IMR-90 (cell line): ENCODE results near the gene RNF227.

Experiments used
- CEBPB ChIP-seq: IDR thresholded peaks from 2 replicates; pipeline ENCODE4 v1.6.1; 2012; ENCODE audit warnings: low read depth, low read length, improper control_type of control experiment
- CHD1 ChIP-seq: IDR thresholded peaks from 2 replicates; pipeline ENCODE4 v1.6.1; 2012; ENCODE audit warnings: low read depth, low read length, improper control_type of control experiment
- CTCF ChIP-seq: conservative IDR thresholded peaks from 2 replicates; pipeline ENCODE4 v1.5.1; 2012; ENCODE audit warnings: mild to moderate bottlenecking, low read depth, low read length, improper control_type of control experiment
- RAD21 ChIP-seq: IDR thresholded peaks from 2 replicates; pipeline ENCODE4 v1.6.1; 2012; ENCODE audit warnings: low read length, improper control_type of control experiment
- RCOR1 ChIP-seq: IDR thresholded peaks from 2 replicates; pipeline ENCODE4 v1.6.1; 2012; ENCODE audit warnings: mild to moderate bottlenecking, low read length, improper control_type of control experiment; ENCODE audit not compliant: insufficient replicate concordance

- no peak for TF ChIP-seq CTCF
- no peak for TF ChIP-seq RAD21
- TF ChIP-seq CHD1: no peak
- TF ChIP-seq CEBPB: no peak
- TF ChIP-seq RCOR1: no peak
Measured at GRCh38 chr17:7885367-7886226, 30.5 kb downstream of the RNF227 start.
